ENCODE measurements around the gene DHRS1.

DNA sequence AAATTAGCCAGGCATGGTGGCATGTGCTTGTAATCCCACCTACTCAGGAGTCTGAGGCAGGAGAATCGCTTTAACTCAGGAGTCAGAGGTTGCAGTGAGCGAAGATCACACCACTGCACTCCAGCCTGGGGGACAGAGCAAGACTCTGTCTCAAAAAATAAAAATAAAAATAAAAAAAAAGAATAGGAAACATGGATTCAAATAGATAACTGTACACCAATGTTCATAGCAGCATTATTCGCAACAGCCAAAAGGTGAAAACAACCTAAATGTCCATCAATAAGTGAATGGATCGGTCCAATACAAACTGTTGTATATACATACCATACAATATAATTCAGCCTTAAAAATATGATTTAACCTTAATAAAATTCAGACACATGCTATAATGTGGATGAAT, 43.3 kb upstream of the DHRS1 start:
- TF ChIP-seq, protein P1, sequence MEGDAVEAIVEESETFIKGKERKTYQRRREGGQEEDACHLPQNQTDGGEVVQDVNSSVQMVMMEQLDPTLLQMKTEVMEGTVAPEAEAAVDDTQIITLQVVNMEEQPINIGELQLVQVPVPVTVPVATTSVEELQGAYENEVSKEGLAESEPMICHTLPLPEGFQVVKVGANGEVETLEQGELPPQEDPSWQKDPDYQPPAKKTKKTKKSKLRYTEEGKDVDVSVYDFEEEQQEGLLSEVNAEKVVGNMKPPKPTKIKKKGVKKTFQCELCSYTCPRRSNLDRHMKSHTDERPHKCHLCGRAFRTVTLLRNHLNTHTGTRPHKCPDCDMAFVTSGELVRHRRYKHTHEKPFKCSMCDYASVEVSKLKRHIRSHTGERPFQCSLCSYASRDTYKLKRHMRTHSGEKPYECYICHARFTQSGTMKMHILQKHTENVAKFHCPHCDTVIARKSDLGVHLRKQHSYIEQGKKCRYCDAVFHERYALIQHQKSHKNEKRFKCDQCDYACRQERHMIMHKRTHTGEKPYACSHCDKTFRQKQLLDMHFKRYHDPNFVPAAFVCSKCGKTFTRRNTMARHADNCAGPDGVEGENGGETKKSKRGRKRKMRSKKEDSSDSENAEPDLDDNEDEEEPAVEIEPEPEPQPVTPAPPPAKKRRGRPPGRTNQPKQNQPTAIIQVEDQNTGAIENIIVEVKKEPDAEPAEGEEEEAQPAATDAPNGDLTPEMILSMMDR (IDR thresholded peaks at IDR 0.05; ENCODE audit: low read depth, low read length), result no peak
- no peak for TF ChIP-seq EZH2phosphoT487 (IDR thresholded peaks at IDR 0.05; ENCODE audit: low read depth)

Measured in OCI-LY3 (cell line).